ENCODE results near the gene UBASH3B.

UBASH3B gene

DNA sequence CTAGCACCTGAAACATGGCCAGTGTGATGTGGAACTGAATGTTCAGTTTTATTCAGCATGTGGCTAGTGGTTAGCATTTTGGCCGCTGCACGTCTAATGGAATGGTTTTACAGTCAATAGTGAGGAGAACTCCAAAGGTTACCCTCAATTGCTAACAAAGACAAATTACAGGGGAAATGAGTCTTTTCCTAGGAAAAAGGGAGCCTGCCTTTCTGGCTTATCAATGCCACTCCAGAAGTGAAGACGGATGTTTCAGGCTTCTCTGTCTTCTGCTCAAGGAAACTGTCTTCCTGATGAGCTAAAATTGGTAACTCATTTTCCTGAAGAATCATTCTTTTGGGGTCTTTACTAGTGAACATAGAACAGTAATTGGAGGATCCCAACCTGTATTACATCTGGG lies 98.5 kb downstream of the UBASH3B start:
- Histone ChIP-seq H3K4me2 (ENCODE audit: low read depth, low read length, poor library complexity, severe bottlenecking) (peak overlapping the region; percentile 24), H3K9me2 (replicated peaks; ENCODE audit: low read depth, low read length) (no peaks in the 10 kb centered on the region)

GRCh38 chr11:122754553-122755322 lies 99.2 kb downstream of the UBASH3B start:
- no peaks in the 10 kb centered on the region for H3K9me3 ChIP-seq (ENCODE audit: insufficient read depth, low read depth, low read length)
- peaks cover 95% of the 10 kb centered on the region for H3K79me2 ChIP-seq (ENCODE audit: insufficient read depth, low read length)
- H3K9ac ChIP-seq (ENCODE audit: low read depth, low read length, poor library complexity, severe bottlenecking), result peak overlapping the region; percentile 69
- H3K36me3 ChIP-seq (ENCODE audit: insufficient read depth, low read length), result peaks cover 21% of the 10 kb centered on the region; the same call in 1 of the 2 replicates
- peak overlapping the region; percentile 24 for H3K4me2 ChIP-seq (ENCODE audit: low read depth, low read length, poor library complexity, severe bottlenecking)
- peaks cover 78% of the 10 kb centered on the region for H3K4me1 ChIP-seq (ENCODE audit: insufficient read depth, low read length, poor library complexity, severe bottlenecking)
- H2AFZ ChIP-seq (ENCODE audit: low read length), result no peak overlapping the region
- TF ChIP-seq EZH2phosphoT487 (IDR thresholded peaks at IDR 0.05; ENCODE audit: borderline replicate concordance) (no peak), CTCF (conservative IDR thresholded peaks at IDR 0.05; ENCODE audit: low read length) (peak; percentile 83)
- no peaks in the 10 kb centered on the region for H3K9me2 ChIP-seq (replicated peaks; ENCODE audit: low read depth, low read length)
- H3F3A ChIP-seq (ENCODE audit: low read depth), result no peaks in the 10 kb centered on the region
- H3K4me3 ChIP-seq (ENCODE audit: low read length, poor library complexity, severe bottlenecking), result no peak overlapping the region
- no peaks in the 10 kb centered on the region for H3K27me3 ChIP-seq (ENCODE audit: insufficient read depth, low read length, poor library complexity, severe bottlenecking)
- peaks cover 4% of the 10 kb centered on the region for H4K20me1 ChIP-seq (ENCODE audit: insufficient read depth, low read length, poor library complexity, severe bottlenecking)

More for the DNA sequence above, 98.5 kb downstream of the UBASH3B start:
- H3K9me3 ChIP-seq (ENCODE audit: insufficient read depth, low read depth, low read length), result no peaks in the 10 kb centered on the region
- peak overlapping the region; percentile 69 for H3K9ac ChIP-seq (ENCODE audit: low read depth, low read length, poor library complexity, severe bottlenecking)
- H2AFZ ChIP-seq (ENCODE audit: low read length), result no peak overlapping the region
- H3F3A ChIP-seq (ENCODE audit: low read depth), result no peaks in the 10 kb centered on the region
- TF ChIP-seq EZH2phosphoT487 (IDR thresholded peaks at IDR 0.05; ENCODE audit: borderline replicate concordance) (no peak), CTCF (conservative IDR thresholded peaks at IDR 0.05; ENCODE audit: low read length) (no peak)
- peaks cover 94% of the 10 kb centered on the region for H3K79me2 ChIP-seq (ENCODE audit: insufficient read depth, low read length)
- peaks cover 20% of the 10 kb centered on the region; the same call in 1 of the 2 replicates for H3K36me3 ChIP-seq (ENCODE audit: insufficient read depth, low read length)
- no peaks in the 10 kb centered on the region for H3K27me3 ChIP-seq (ENCODE audit: insufficient read depth, low read length, poor library complexity, severe bottlenecking)
- H3K4me1 ChIP-seq (ENCODE audit: insufficient read depth, low read length, poor library complexity, severe bottlenecking), result peaks cover 78% of the 10 kb centered on the region
- H4K20me1 ChIP-seq (ENCODE audit: insufficient read depth, low read length, poor library complexity, severe bottlenecking), result peaks cover 4% of the 10 kb centered on the region
- H3K4me3 ChIP-seq (ENCODE audit: low read length, poor library complexity, severe bottlenecking), result no peak overlapping the region

GRCh38 chr11:122755409-122755808 lies 99.9 kb downstream of the UBASH3B start:
- Histone ChIP-seq H3K4me3 (ENCODE audit: low read length, poor library complexity, severe bottlenecking) (no peak overlapping the region), H3K36me3 (ENCODE audit: insufficient read depth, low read length) (peaks cover 18% of the 10 kb centered on the region; the same call in 1 of the 2 replicates), H3K4me2 (ENCODE audit: low read depth, low read length, poor library complexity, severe bottlenecking) (peak overlapping the region; percentile 43), H3F3A (ENCODE audit: low read depth) (no peaks in the 10 kb centered on the region), H2AFZ (ENCODE audit: low read length) (no peak overlapping the region), H3K9ac (ENCODE audit: low read depth, low read length, poor library complexity, severe bottlenecking) (peak overlapping the region; percentile 69), H3K27me3 (ENCODE audit: insufficient read depth, low read length, poor library complexity, severe bottlenecking) (no peaks in the 10 kb centered on the region), H4K20me1 (ENCODE audit: insufficient read depth, low read length, poor library complexity, severe bottlenecking) (peaks cover 4% of the 10 kb centered on the region), H3K9me3 (ENCODE audit: insufficient read depth, low read depth, low read length) (no peaks in the 10 kb centered on the region), H3K4me1 (ENCODE audit: insufficient read depth, low read length, poor library complexity, severe bottlenecking) (peaks cover 74% of the 10 kb centered on the region), H3K79me2 (ENCODE audit: insufficient read depth, low read length) (peaks cover 95% of the 10 kb centered on the region), H3K9me2 (replicated peaks; ENCODE audit: low read depth, low read length) (no peaks in the 10 kb centered on the region)
- no peak for TF ChIP-seq CTCF (conservative IDR thresholded peaks at IDR 0.05; ENCODE audit: low read length)
- TF ChIP-seq EZH2phosphoT487 (IDR thresholded peaks at IDR 0.05; ENCODE audit: borderline replicate concordance), result no peak
